Suprapubic skin (tissue), 4 donors: ENCODE measurements around the gene PRRX2.

ENCODE experiments used
- POLR2A ChIP-seq, 2 donors: fragments of 450-650 bp; IDR thresholded peaks; one replicate each; pipeline ENCODE4 v1.6.1; 2017; ENCODE audit warnings: antibody characterized with exemption in 2 of 2, mild to moderate bottlenecking in 2 of 2, moderate library complexity in 2 of 2
- POLR2AphosphoS5 ChIP-seq, 3 donors: sonication (generic); formaldehyde crosslinking; IDR thresholded peaks; one replicate each; pipeline ENCODE4 v1.6.1; 2017; ENCODE audit warnings: antibody characterized with exemption in 3 of 3
- TF ChIP-seq, protein P1 (sequence below), 2 donors: fragments of 200-600 bp in 1 of 2; fragments of 450-650 bp in 1 of 2; sonication (generic) in 1 of 2; IDR thresholded peaks; one replicate each; pipeline ENCODE4 v1.5.1; 2016 to 2019; ENCODE audit warnings: antibody characterized with exemption in 2 of 2, mild to moderate bottlenecking in 1 of 2, moderate library complexity in 1 of 2

DNA sequence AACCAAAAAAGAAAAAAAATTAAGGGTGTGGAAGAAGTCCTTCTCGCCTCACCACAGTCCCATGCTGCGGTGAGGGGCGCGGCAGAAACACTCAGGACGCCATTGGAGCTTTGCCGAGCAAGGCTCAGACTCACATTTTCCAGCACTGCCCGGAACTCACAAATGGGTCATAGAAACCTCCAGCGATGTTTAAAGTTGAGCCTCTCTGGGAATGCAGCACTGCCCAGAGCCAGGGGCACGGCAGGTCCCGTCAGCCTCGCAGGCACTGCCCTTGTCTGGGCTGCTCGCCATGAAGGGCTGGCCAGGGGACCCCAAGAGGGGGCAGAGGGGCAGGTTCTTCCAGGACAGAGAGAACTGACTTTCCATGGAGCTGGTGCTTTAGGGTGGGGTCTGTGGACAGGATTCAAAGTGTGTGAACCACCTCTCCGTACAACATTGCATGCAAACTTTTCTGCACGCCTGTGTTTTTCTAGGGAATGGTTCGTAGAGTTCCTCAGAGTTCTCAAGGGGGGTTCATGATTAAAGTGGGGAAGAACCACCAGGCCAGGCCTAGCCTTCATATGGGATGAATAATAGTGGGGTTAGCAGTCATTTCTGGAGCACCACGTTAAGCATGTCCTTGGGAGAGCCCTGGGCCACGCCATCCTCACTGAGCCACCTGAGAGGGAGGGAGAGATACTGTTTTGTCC, 38.4 kb downstream of the PRRX2 start:
- TF ChIP-seq, protein P1, sequence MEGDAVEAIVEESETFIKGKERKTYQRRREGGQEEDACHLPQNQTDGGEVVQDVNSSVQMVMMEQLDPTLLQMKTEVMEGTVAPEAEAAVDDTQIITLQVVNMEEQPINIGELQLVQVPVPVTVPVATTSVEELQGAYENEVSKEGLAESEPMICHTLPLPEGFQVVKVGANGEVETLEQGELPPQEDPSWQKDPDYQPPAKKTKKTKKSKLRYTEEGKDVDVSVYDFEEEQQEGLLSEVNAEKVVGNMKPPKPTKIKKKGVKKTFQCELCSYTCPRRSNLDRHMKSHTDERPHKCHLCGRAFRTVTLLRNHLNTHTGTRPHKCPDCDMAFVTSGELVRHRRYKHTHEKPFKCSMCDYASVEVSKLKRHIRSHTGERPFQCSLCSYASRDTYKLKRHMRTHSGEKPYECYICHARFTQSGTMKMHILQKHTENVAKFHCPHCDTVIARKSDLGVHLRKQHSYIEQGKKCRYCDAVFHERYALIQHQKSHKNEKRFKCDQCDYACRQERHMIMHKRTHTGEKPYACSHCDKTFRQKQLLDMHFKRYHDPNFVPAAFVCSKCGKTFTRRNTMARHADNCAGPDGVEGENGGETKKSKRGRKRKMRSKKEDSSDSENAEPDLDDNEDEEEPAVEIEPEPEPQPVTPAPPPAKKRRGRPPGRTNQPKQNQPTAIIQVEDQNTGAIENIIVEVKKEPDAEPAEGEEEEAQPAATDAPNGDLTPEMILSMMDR (IDR thresholded peaks at IDR 0.05) = no peak
- TF ChIP-seq POLR2A (IDR thresholded peaks at IDR 0.05) (no peak), POLR2AphosphoS5 (IDR thresholded peaks at IDR 0.05) (no peak)
